Neutrophil (primary cell): Measurements from ENCODE around the gene ABCB1.

ENCODE experiments used
- H3K27ac ChIP-seq: fragments of 200-600 bp; sonication (generic); 2 replicates; pipeline ENCODE4 v1.5.1; 2016; ENCODE audit warnings: mild to moderate bottlenecking, moderate library complexity
- H3K27me3 ChIP-seq: fragments of 200-600 bp; sonication (generic); 2 replicates; pipeline ENCODE4 v1.6.0; 2016; ENCODE audit warnings: mild to moderate bottlenecking
- H3K36me3 ChIP-seq: fragments of 200-600 bp; sonication (generic); 2 replicates; pipeline ENCODE4 v1.5.1; 2017
- H3K4me1 ChIP-seq, 2 experiments: fragments of 200-600 bp in 1 of 2; sonication (generic) in 1 of 2; 1 replicate in 1 of 2; 2 replicates in 1 of 2; pipeline versions ENCODE4 v1.5.1 to v1.6.1; 2013 to 2016; ENCODE audit warnings: low read depth in 1 of 2, low read length in 1 of 2, mild to moderate bottlenecking in 1 of 2, moderate library complexity in 1 of 2; ENCODE audit not compliant: control insufficient read depth in 1 of 2, insufficient read depth in 1 of 2
- H3K4me3 ChIP-seq, 2 experiments: fragments of 200-600 bp in 1 of 2; sonication (generic) in 1 of 2; 1 replicate in 1 of 2; 2 replicates in 1 of 2; pipeline ENCODE4 v1.5.1; 2013 to 2016; ENCODE audit warnings: low read depth in 1 of 2, low read length in 1 of 2, mild to moderate bottlenecking in 1 of 2, moderate library complexity in 1 of 2
- H3K9me3 ChIP-seq: fragments of 200-600 bp; sonication (generic); 2 replicates; pipeline ENCODE4 v1.5.1; 2016
- CTCF ChIP-seq: fragments of 200-600 bp; sonication (generic); IDR thresholded peaks from 2 replicates; pipeline ENCODE4 v1.5.1; 2016; ENCODE audit warnings: antibody characterized with exemption

ABCB1 gene

GRCh38 chr7:87600130-87601124 is at the start of gene ABCB1:
Gene ABCB1, minus strand, starts transcription at chr7:87600884. Its CDS starts 700 bp downstream, at chr7:87600184.
- no peak for TF ChIP-seq CTCF
- Histone ChIP-seq H3K9me3 (no peaks in the 10 kb centered on the region), H3K27me3 (peaks cover 77% of the 10 kb centered on the region), H3K36me3 (no peaks in the 10 kb centered on the region), H3K27ac (no peak within 1 kb of the TSS), H3K4me1 (peaks cover 8 to 13% of the 10 kb centered on the region in 2 experiments), H3K4me3 (no peak within 1 kb of the TSS)

DNA sequence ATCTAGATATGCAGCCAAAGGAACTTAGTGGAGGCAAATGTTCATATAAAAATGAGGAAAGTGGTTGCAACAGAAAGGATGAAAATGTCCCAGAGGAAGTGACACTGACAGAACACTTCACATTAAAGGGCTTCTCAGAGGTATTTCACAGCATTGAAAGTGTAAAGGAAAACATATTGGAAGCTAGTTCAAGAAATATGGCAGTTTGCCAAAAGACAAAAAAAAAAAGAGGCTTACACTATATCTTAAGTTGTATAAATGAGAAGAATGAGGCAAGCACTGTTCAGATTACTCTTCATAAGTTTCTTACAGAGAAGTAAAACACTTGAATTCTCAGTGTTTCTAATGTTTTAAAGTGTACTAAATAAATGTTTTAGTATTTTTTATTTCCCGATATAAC is 47.6 kb upstream of the ABCB1 start:
- H3K4me3 ChIP-seq: no peak overlapping the region
- H3K27ac ChIP-seq: no peak overlapping the region
- no peak for TF ChIP-seq CTCF
- H3K27me3 ChIP-seq: no peaks in the 10 kb centered on the region
- H3K4me1 ChIP-seq: no peaks in the 10 kb centered on the region
- H3K36me3 ChIP-seq: no peaks in the 10 kb centered on the region
- H3K9me3 ChIP-seq: no peaks in the 10 kb centered on the region

GRCh38 chr7:87645446-87645845 is 44.8 kb upstream of the ABCB1 start:
- Histone ChIP-seq H3K9me3 (no peaks in the 10 kb centered on the region), H3K27ac (no peak overlapping the region), H3K4me1 (no peaks in the 10 kb centered on the region), H3K36me3 (no peaks in the 10 kb centered on the region), H3K4me3 (no peak overlapping the region), H3K27me3 (no peaks in the 10 kb centered on the region)
- no peak for TF ChIP-seq CTCF

DNA sequence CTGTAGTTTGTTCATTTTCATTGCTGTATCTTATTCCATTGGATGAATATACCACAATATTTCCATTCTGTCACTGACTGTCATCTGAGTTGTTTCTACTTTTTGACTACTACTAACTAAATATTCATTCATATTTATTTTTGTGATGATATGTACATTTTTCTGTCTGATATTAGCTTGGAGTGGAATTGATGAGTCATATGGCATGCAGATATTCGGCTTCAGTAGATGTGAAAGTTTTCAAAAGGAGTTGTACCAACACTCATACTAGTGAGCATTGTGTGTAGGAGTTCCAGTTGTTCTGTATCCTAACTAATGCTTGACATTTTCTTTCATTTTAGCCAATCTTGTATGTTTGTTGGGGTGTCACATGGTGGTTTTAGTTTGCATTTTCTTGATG is 35.2 kb upstream of the ABCB1 start:
- H3K27me3 ChIP-seq: peaks cover 22% of the 10 kb centered on the region
- H3K4me3 ChIP-seq: no peak overlapping the region
- H3K27ac ChIP-seq: no peak overlapping the region
- H3K4me1 ChIP-seq: no peaks in the 10 kb centered on the region
- no peak for TF ChIP-seq CTCF
- no peaks in the 10 kb centered on the region for H3K9me3 ChIP-seq
- H3K36me3 ChIP-seq: no peaks in the 10 kb centered on the region

DNA sequence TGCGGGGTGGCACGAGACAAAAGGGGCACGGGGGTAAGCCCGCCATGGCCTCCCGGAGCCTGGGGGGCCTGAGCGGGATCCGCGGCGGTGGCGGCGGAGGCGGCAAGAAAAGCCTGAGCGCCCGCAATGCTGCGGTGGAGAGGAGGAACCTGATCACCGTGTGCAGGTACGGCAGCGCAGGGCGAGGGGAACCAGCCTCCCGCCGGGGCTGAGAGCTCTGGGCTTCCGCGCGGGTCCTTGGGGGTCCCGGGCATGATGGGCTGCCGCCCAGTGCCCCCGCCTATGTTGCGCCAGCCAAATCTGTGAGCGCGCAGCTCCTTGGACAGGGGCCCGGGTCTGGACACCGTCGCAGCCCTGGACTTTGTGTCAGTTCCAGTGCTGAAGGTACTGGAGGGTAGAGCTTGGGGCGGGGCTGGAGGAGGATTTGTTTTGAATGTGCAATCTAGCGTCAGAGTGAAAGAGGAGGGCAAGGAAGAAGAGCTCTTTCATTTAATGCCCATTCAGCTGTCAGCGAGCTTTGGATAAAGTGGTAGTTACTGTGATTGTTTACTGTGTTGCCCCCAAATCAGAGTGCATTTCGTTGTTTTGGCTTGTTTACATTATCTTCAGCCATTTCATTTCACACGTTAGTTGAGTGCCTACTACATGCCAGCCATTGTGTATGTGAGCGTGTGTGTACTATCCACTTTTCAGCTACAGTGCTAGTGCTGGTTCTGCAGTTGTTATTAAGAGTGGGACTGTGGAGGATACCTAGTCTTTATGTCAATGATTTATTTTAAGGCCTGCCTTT is 28.3 kb upstream of the ABCB1 start:
- Histone ChIP-seq H3K27me3 (peaks cover 70% of the 10 kb centered on the region), H3K27ac (no peak overlapping the region), H3K4me3 (peak overlapping the region; percentile 63 to 74), H3K9me3 (no peaks in the 10 kb centered on the region), H3K4me1 (peaks cover 17 to 18% of the 10 kb centered on the region in 2 experiments), H3K36me3 (no peaks in the 10 kb centered on the region)
- TF ChIP-seq CTCF: no peak
